Upper lobe of right lung (tissue), 1 donor: ENCODE results near the gene SCYGR7. TPM values are rescaled to one million over a fixed set of nuclear protein-coding genes. Genes with fewer than 3 reads are reported as not detected.
A peak's percentile ranks its signal among the peaks of the same experiment; 100 is the strongest.

Source experiments
- ATAC-seq: fragments of 200-7000 bp; cut with Tn5 transposase; one replicate; pipeline ENCODE4 v1.9.1; 2020; ENCODE audit warnings: mild to moderate bottlenecking, moderate library complexity
- DNase-seq: peaks from one replicate; pipeline ENCODE4 v3.0.0-alpha.2; 2020
- H3K27ac ChIP-seq: fragments of 200-600 bp; one replicate; pipeline ENCODE4 v1.8.0; 2022
- H3K27me3 ChIP-seq: fragments of 200-600 bp; one replicate; pipeline ENCODE4 v1.8.0; 2022; ENCODE audit warnings: mild to moderate bottlenecking
- H3K36me3 ChIP-seq: fragments of 200-600 bp; one replicate; pipeline ENCODE4 v1.8.0; 2022
- H3K4me1 ChIP-seq: fragments of 200-600 bp; one replicate; pipeline ENCODE4 v1.8.0; 2022
- H3K4me3 ChIP-seq: fragments of 200-600 bp; one replicate; pipeline ENCODE4 v1.8.0; 2022; ENCODE audit warnings: mild to moderate bottlenecking
- H3K9me3 ChIP-seq: fragments of 200-600 bp; one replicate; pipeline ENCODE4 v1.8.0; 2022
- CTCF ChIP-seq: fragments of 200-600 bp; IDR thresholded peaks from one replicate; pipeline ENCODE4 v1.8.0; 2022; ENCODE audit warnings: antibody characterized with exemption
- intact Hi-C: fragments of 100-400 bp; cut with DNase I; formaldehyde crosslinking; loops from one replicate; pipeline ENCODE4 v1.11.0; 2022
- total RNA-seq: library from RNA; stranded (reverse); fragmentation: NEBNext Ultra II Directional; extraction: Animal tissue kit (Norgen Biotek cat#: 25700); gene quantifications from one replicate; pipeline ENCODE4 v1.2.1, GENCODE V29; 2021
- donor health status: DM: no; HTN: yes; CAD: no; lungs with severe emphysema.

SCYGR7 gene
- total RNA-seq, 1 donor from 2014 or later = not detected

DNA sequence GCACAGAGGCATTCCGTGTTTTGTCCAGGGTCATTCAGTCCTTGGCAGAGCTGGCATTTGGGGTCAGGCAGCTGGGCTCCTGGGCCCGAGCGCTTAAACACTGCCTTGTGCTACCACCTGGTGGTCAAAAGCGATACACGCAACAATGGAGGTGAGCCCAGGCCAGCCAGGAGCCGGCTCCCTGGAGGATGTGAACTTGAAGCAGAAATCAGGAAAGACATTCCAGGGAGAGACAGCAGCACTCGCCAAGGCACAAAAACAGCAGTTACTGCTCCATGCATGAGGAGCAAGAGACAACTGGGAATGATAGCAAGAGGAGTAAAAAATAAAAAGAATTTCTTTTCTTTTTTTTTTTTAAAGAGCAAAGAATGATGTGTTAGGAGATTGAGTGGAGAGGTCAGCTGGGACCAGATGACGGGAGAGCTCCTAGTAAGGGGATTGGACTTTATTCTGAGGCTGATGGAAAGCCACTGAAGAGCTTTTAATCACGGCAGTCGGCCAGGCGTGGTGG is 38.3 kb downstream of the SCYGR7 start:
- intact Hi-C loops = loop anchor here (5.0 kb wide), 1 partner anchor 109 kb away; no protein-coding TSS in a partner anchor

DNA sequence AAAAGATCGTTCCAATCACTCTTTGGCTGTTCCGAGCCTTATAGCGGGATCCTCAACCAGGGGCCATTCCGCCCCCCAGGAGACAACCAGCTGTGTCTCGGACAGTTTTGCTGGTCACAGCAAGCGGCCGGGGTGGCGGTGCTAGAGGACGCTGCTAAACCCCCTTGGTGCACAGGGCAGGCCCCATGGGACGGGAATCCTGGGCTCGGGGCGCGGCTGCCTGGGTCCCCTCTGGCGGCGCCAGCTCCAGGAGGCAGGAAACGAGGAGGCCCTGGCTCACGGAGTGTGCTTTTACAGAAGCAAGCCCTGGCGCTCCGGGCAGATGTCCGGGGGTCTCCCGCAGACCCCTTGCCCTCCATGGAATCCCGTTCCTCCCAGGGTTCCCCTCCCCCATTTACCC is 39.7 kb downstream of the SCYGR7 start:
- intact Hi-C loops = loop anchor here (5.0 kb wide), 1 partner anchor 111 kb away; no protein-coding TSS in a partner anchor
- no peak for ATAC-seq

More for the DNA sequence above, 38.3 kb downstream of the SCYGR7 start:
- Histone ChIP-seq H3K27me3 (no peaks in the 10 kb centered on the region), H3K9me3 (no peaks in the 10 kb centered on the region), H3K4me1 (peaks cover 3% of the 10 kb centered on the region), H3K27ac (peak overlapping the region; percentile 49), H3K4me3 (no peak overlapping the region), H3K36me3 (no peaks in the 10 kb centered on the region)
- DNase-seq (peak; percentile 82), ATAC-seq (peak; percentile 99)
- TF ChIP-seq CTCF = peak; percentile 91

GRCh38 chr2:227772197-227772661 is 44.1 kb downstream of the SCYGR7 start:
- intact Hi-C loops = no loop called here
- DNase-seq = no peak
- H3K27me3 ChIP-seq = no peaks in the 10 kb centered on the region
- H3K27ac ChIP-seq = no peak overlapping the region
- no peak for ATAC-seq
- no peak for TF ChIP-seq CTCF
- H3K4me1 ChIP-seq = no peaks in the 10 kb centered on the region
- H3K36me3 ChIP-seq = no peaks in the 10 kb centered on the region
- no peaks in the 10 kb centered on the region for H3K9me3 ChIP-seq
- no peak overlapping the region for H3K4me3 ChIP-seq

More for the DNA sequence above, 39.7 kb downstream of the SCYGR7 start:
- H3K4me3 ChIP-seq = no peak overlapping the region
- no peaks in the 10 kb centered on the region for H3K36me3 ChIP-seq
- H3K9me3 ChIP-seq = no peaks in the 10 kb centered on the region
- no peaks in the 10 kb centered on the region for H3K4me1 ChIP-seq
- DNase-seq = no peak
- no peaks in the 10 kb centered on the region for H3K27me3 ChIP-seq
- TF ChIP-seq CTCF = no peak
- H3K27ac ChIP-seq = no peak overlapping the region

GRCh38 chr2:227772932-227773331 is 44.8 kb downstream of the SCYGR7 start:
- no peak for TF ChIP-seq CTCF
- intact Hi-C loops = no loop called here
- H3K4me3 ChIP-seq = no peak overlapping the region
- H3K4me1 ChIP-seq = no peaks in the 10 kb centered on the region
- ATAC-seq (no peak), DNase-seq (no peak)
- H3K27ac ChIP-seq = no peak overlapping the region
- no peaks in the 10 kb centered on the region for H3K27me3 ChIP-seq
- no peaks in the 10 kb centered on the region for H3K36me3 ChIP-seq
- H3K9me3 ChIP-seq = no peaks in the 10 kb centered on the region

DNA sequence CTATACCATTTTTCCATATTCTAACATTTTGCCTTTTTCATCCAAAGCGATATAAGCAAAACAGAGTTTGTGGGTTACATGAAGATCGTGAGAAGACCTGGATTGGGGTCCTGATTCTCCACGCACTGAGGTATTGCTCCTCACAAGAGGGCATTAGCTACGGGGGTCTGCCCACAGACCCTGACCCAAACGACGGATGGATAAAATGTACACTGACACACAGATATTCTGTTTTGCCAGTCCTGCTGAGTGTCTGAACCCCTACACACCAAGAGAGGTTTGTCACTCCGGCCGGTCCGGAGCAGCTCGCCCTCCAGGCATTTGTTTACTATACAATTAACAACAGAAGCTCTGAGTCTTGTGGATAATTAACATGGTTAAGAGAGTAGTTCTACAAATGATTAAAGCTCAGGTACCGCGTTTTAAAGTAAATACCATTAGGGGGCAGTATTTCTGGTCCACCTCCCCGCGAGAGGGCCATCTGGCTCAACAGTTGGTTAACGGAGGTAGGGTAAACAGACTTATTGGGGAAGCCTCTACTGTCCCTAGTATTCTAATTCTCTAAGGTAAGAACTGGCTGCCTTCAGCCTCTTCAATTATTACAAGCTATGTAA is 46.0 kb downstream of the SCYGR7 start:
- Histone ChIP-seq H3K27me3 (no peaks in the 10 kb centered on the region), H3K4me1 (no peaks in the 10 kb centered on the region), H3K4me3 (no peak overlapping the region), H3K27ac (no peak overlapping the region), H3K36me3 (no peaks in the 10 kb centered on the region), H3K9me3 (no peaks in the 10 kb centered on the region)
- ATAC-seq (peak; percentile 75), DNase-seq (no peak)
- peak; percentile 32 for TF ChIP-seq CTCF
- intact Hi-C loops = no loop called here
